Stomach (tissue), 9 donors: ENCODE data around the gene RAP1A. TPM values are rescaled to one million over a fixed set of nuclear protein-coding genes. Genes with fewer than 3 reads are reported as not detected.

Experiments used
- DNase-seq, 2 donors: peaks; one replicate each; pipeline versions ENCODE4 v3.0.0 to v3.0.0-alpha.2; 2013 to 2019
- H3K27ac ChIP-seq, 5 donors: fragments of 200-600 bp in 4 of 5; sonication (generic) in 4 of 5; one replicate each; pipeline ENCODE4 v1.5.1; 2013 to 2019; ENCODE audit warnings: mild to moderate bottlenecking in 1 of 5, moderate library complexity in 1 of 5
- H3K27me3 ChIP-seq, 3 donors: fragments of 200-600 bp; sonication (generic); one replicate each; pipeline ENCODE4 v1.5.1; 2017 to 2019; ENCODE audit warnings: mixed run types in 1 of 3
- H3K36me3 ChIP-seq, 4 donors: fragments of 200-600 bp; sonication (generic); 1 replicate in 3 of 4; 2 replicates in 1 of 4; pipeline ENCODE4 v1.5.1; 2016 to 2019
- H3K4me1 ChIP-seq, 4 donors: fragments of 200-600 bp; sonication (generic); one replicate each; pipeline ENCODE4 v1.5.1; 2016 to 2019
- H3K4me3 ChIP-seq, 4 donors: fragments of 200-600 bp; sonication (generic) in 3 of 4; one replicate each; pipeline ENCODE4 v1.5.1; 2016 to 2019; ENCODE audit warnings: mild to moderate bottlenecking in 1 of 4
- H3K9me3 ChIP-seq, 4 donors: fragments of 200-600 bp; sonication (generic); one replicate each; pipeline ENCODE4 v1.5.1; 2016 to 2019
- CTCF ChIP-seq, 7 experiments: fragments of 450-650 bp in 4 of 7; fragments of 200-600 bp in 3 of 7; sonication (generic) in 3 of 7; IDR thresholded peaks; one replicate each; pipeline ENCODE4 v1.5.1; 2016 to 2019; ENCODE audit warnings: antibody characterized with exemption in 7 of 7, control low read depth in 2 of 7, mild to moderate bottlenecking in 1 of 7
- EP300 ChIP-seq: sonication (generic); formaldehyde crosslinking; IDR thresholded peaks from one replicate; pipeline ENCODE4 v1.6.1; 2017; ENCODE audit warnings: antibody characterized with exemption
- POLR2A ChIP-seq, 4 donors: fragments of 450-650 bp; IDR thresholded peaks; one replicate each; pipeline ENCODE4 v1.6.1; 2016; ENCODE audit warnings: antibody characterized with exemption in 4 of 4, control low read depth in 2 of 4, mild to moderate bottlenecking in 1 of 4, moderate library complexity in 1 of 4
- POLR2AphosphoS5 ChIP-seq, 3 donors: sonication (generic); formaldehyde crosslinking; IDR thresholded peaks; one replicate each; pipeline ENCODE4 v1.6.1; 2016; ENCODE audit warnings: antibody characterized with exemption in 3 of 3
- WGBS, 5 donors: extraction: QIAGEN DNeasy Blood & Tissue Kit in 3 of 5; methylation state at CpG; one replicate each; pipeline versions ENCODE4 v1.1.5 to v1.1.7; 2013 to 2018; 5-methylcytosine and 5-hydroxymethylcytosine counted together
- intact Hi-C: fragments of 100-400 bp; cut with DNase I; formaldehyde crosslinking; loops from one replicate; pipeline ENCODE4 v1.15.1; 2023; ENCODE audit warnings: low total_unique reads
- polyA plus RNA-seq, 3 donors: library from polyadenylated mRNA; stranded (reverse); fragments of 200-250 nt; gene quantifications; one replicate each; pipeline ENCODE4 v1.2.3, GENCODE V29; 2013
- total RNA-seq, 5 donors: library from RNA; depleted of rRNA; stranded (reverse); fragments of >200 nt; gene quantifications; one replicate each; pipeline versions ENCODE4 v1.1.0 to v1.2.3, GENCODE V29; 2014 to 2016
- donor health status: healthy with polysubstance abuse.
- donor health status: Bipolar disorder and iron deficiency.
- donor health status: healthy.

The RAP1A gene
- total and polyA plus RNA-seq, 8 donors, result 20.9 to 175 (median 85.4) TPM

GRCh38 chr1:111581166-111581565, 38.4 kb upstream of the RAP1A start:
- H3K4me3 ChIP-seq, result no peak overlapping the region
- no peak overlapping the region for H3K27ac ChIP-seq
- peaks cover 0 to 27% (median 16%) of the 10 kb centered on the region in 4 donors for H3K4me1 ChIP-seq
- H3K36me3 ChIP-seq, result no peaks in the 10 kb centered on the region
- no peak for DNase-seq
- 78 to 91% (median 89%) methylated on average over 2 of the region's 2 CpGs for WGBS, 5 donors
- TF ChIP-seq POLR2AphosphoS5 (IDR thresholded peaks at IDR 0.05) (no peak), POLR2A (IDR thresholded peaks at IDR 0.05) (no peak), CTCF (IDR thresholded peaks at IDR 0.05) (no peak), EP300 (no peak)
- intact Hi-C loops, result no loop called here
- H3K27me3 ChIP-seq, result no peaks in the 10 kb centered on the region
- no peaks in the 10 kb centered on the region for H3K9me3 ChIP-seq

DNA sequence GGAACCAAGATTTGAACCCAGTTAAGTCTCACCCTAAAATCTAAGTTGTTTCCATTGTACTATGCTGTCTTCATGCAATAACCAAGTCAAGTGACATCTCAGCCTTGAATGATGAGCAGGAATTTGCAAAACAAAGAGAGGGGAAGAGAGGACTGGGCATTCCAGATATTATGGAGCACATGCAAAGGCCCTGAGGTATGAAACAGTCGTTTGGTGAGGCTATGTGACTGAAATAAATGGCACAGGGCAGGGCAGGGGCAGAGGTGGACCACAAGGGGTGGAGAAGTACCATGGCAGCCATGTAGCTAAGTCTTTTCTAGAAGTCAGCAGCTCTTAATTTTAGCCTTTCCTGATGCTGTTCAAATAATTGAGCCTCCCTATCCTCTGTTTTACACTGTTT, 37.6 kb upstream of the RAP1A start:
- TF ChIP-seq POLR2AphosphoS5 (IDR thresholded peaks at IDR 0.05) (no peak), CTCF (IDR thresholded peaks at IDR 0.05) (no peak), EP300 (no peak), POLR2A (IDR thresholded peaks at IDR 0.05) (no peak)
- peaks cover 0 to 25% (median 11%) of the 10 kb centered on the region in 4 donors for H3K4me1 ChIP-seq
- no peak for DNase-seq
- intact Hi-C loops, result no loop called here
- H3K27me3 ChIP-seq, result no peaks in the 10 kb centered on the region
- 77 to 90% (median 83%) methylated on average over 1 of the region's 1 CpG for WGBS, 5 donors
- H3K4me3 ChIP-seq, result no peak overlapping the region
- no peaks in the 10 kb centered on the region for H3K9me3 ChIP-seq
- H3K36me3 ChIP-seq, result no peaks in the 10 kb centered on the region
- peak overlapping the region in 1 of 5 donors; percentile 29 for H3K27ac ChIP-seq

- H3K4me1 ChIP-seq, result peaks cover 0 to 18% (median 10%) of the 10 kb centered on the region in 4 donors
- H3K9me3 ChIP-seq, result no peaks in the 10 kb centered on the region
- H3K27ac ChIP-seq, result peak overlapping the region in 1 of 5 donors; percentile 29
- TF ChIP-seq EP300 (no peak), POLR2A (IDR thresholded peaks at IDR 0.05) (no peak), CTCF (IDR thresholded peaks at IDR 0.05) (no peak)
- peak in 1 of 2 donors; percentile 45 for DNase-seq
- no peaks in the 10 kb centered on the region for H3K27me3 ChIP-seq
- intact Hi-C loops, result no loop called here
- H3K36me3 ChIP-seq, result no peaks in the 10 kb centered on the region
- WGBS, 5 donors, result 72 to 79% (median 76%) methylated on average over 8 of the region's 8 CpGs
- H3K4me3 ChIP-seq, result no peak overlapping the region
These were observed 36.7 kb upstream of the RAP1A start for GRCh38 chr1:111582644-111583618.

- Histone ChIP-seq H3K27me3 (no peaks in the 10 kb centered on the region), H3K36me3 (no peaks in the 10 kb centered on the region), H3K27ac (no peak overlapping the region), H3K9me3 (no peaks in the 10 kb centered on the region), H3K4me1 (peaks cover 0 to 14% (median 9%) of the 10 kb centered on the region in 4 donors), H3K4me3 (no peak overlapping the region)
- DNase-seq, result no peak
- intact Hi-C loops, result no loop called here
- 67 to 77% (median 71%) methylated on average over 1 of the region's 1 CpG for WGBS, 5 donors
- TF ChIP-seq POLR2A (IDR thresholded peaks at IDR 0.05) (no peak), CTCF (IDR thresholded peaks at IDR 0.05) (no peak), EP300 (no peak), POLR2AphosphoS5 (IDR thresholded peaks at IDR 0.05) (no peak)
These were observed 34.0 kb upstream of the RAP1A start for GRCh38 chr1:111585447-111586086.
